A673 (cell line): ENCODE measurements around the gene CPAMD8. TPM values are rescaled to one million over a fixed set of nuclear protein-coding genes. Genes with fewer than 3 reads are reported as not detected.

Experiments used
- BruUV-seq: library from RNA; stranded (reverse); fragments of 400-500 nt; replicated peaks from 2 replicates; lab custom pipeline; 2021; lab: Mats Ljungman, UMichigan
- CTCF ChIA-PET: fragments of 300-600 bp; sonication (Branson Sonifier 250); formaldehyde crosslinking; loops from one replicate; lab custom pipeline; 2022; ENCODE audit warnings: antibody characterized with exemption; lab: Charles Lee
- POLR2A ChIA-PET: fragments of 300-600 bp; sonication (Branson Sonifier 250); formaldehyde crosslinking; loops from one replicate; lab custom pipeline; 2022; ENCODE audit warnings: antibody characterized with exemption; ENCODE audit not compliant: low non-redundant PET; lab: Charles Lee
- DNase-seq: peaks from one replicate; pipeline ENCODE4 v3.0.0-alpha.2; 2015; ENCODE audit warnings: low spot score
- H3K27ac ChIP-seq: fragments of 200-600 bp; sonication (generic); 2 replicates; pipeline ENCODE4 v1.5.1; 2016; ENCODE audit warnings: mixed run types, low read depth, mild to moderate bottlenecking, mixed read lengths, antibody characterized with exemption, low read length; ENCODE audit not compliant: poor library complexity, severe bottlenecking
- H3K27me3 ChIP-seq: fragments of 200-600 bp; sonication (generic); replicated peaks from 2 replicates; pipeline ENCODE4 v1.6.1; 2017; ENCODE audit warnings: mixed run types, low read depth, mild to moderate bottlenecking, mixed read lengths, antibody characterized with exemption, low read length; ENCODE audit not compliant: insufficient read depth, poor library complexity
- H3K36me3 ChIP-seq: fragments of 200-600 bp; sonication (generic); 2 replicates; pipeline ENCODE4 v1.6.1; 2016; ENCODE audit warnings: mixed run types, mild to moderate bottlenecking, mixed read lengths, antibody characterized with exemption, low read length; ENCODE audit not compliant: insufficient read depth, poor library complexity, severe bottlenecking
- H3K4me1 ChIP-seq: fragments of 200-600 bp; sonication (generic); 2 replicates; pipeline ENCODE4 v1.6.1; 2017; ENCODE audit warnings: mixed run types, mild to moderate bottlenecking, mixed read lengths, antibody characterized with exemption, low read length; ENCODE audit not compliant: insufficient read depth, poor library complexity, severe bottlenecking
- H3K4me3 ChIP-seq: fragments of 200-600 bp; sonication (generic); 2 replicates; pipeline ENCODE4 v1.5.1; 2016; ENCODE audit warnings: low read depth, mixed run types, mild to moderate bottlenecking, mixed read lengths, low read length; ENCODE audit not compliant: poor library complexity, severe bottlenecking
- H3K9me3 ChIP-seq: fragments of 200-600 bp; sonication (generic); 2 replicates; pipeline ENCODE4 v1.6.1; 2016; ENCODE audit warnings: mixed run types, low read depth, mild to moderate bottlenecking, mixed read lengths, antibody characterized with exemption, low read length; ENCODE audit not compliant: poor library complexity, severe bottlenecking
- EZH2 ChIP-seq: fragments of 200-600 bp; sonication (generic); IDR thresholded peaks from 2 replicates; pipeline ENCODE4 v1.6.1; 2017; ENCODE audit warnings: borderline replicate concordance, low read depth, mild to moderate bottlenecking, mixed read lengths, antibody characterized with exemption, low read length; ENCODE audit not compliant: poor library complexity, severe bottlenecking
- intact Hi-C: fragments of 100-400 bp; cut with micrococcal nuclease; formaldehyde crosslinking; loops from one replicate; pipeline ENCODE4 v1.10.0; 2022; ENCODE audit not compliant: unreplicated experiment
- total RNA-seq: library from RNA; stranded (reverse); gene quantifications from 2 replicates; pipeline ENCODE4 v1.2.3, GENCODE V29; 2021
- TF ChIP-seq, protein P1 (sequence below): fragments of 300-800, 200-600 bp; sonication (generic); conservative IDR thresholded peaks from 2 replicates; pipeline ENCODE4 v1.5.1; 2017; ENCODE audit warnings: low read depth, mild to moderate bottlenecking, antibody characterized with exemption, low read length, moderate library complexity, mixed read lengths

Gene CPAMD8
- total RNA-seq, 1 experiment from 2014 or later, result 0.82 TPM

GRCh38 chr19:16978839-16979802 is 47.5 kb downstream of the CPAMD8 start:
- no peaks in the 10 kb centered on the region for H3K36me3 ChIP-seq
- intact Hi-C loops, result no loop called here
- no peaks in the 10 kb centered on the region for H3K27me3 ChIP-seq
- no TSS peak for BruUV-seq
- no peaks in the 10 kb centered on the region for H3K4me1 ChIP-seq
- TF ChIP-seq, protein P1, sequence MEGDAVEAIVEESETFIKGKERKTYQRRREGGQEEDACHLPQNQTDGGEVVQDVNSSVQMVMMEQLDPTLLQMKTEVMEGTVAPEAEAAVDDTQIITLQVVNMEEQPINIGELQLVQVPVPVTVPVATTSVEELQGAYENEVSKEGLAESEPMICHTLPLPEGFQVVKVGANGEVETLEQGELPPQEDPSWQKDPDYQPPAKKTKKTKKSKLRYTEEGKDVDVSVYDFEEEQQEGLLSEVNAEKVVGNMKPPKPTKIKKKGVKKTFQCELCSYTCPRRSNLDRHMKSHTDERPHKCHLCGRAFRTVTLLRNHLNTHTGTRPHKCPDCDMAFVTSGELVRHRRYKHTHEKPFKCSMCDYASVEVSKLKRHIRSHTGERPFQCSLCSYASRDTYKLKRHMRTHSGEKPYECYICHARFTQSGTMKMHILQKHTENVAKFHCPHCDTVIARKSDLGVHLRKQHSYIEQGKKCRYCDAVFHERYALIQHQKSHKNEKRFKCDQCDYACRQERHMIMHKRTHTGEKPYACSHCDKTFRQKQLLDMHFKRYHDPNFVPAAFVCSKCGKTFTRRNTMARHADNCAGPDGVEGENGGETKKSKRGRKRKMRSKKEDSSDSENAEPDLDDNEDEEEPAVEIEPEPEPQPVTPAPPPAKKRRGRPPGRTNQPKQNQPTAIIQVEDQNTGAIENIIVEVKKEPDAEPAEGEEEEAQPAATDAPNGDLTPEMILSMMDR, result no peak
- no peak for TF ChIP-seq EZH2
- no peaks in the 10 kb centered on the region for H3K9me3 ChIP-seq
- DNase-seq, result no peak
- no peak overlapping the region for H3K27ac ChIP-seq
- ChIA-PET POLR2A (no interaction called here), CTCF (no interaction called here)
- no peak overlapping the region for H3K4me3 ChIP-seq

GRCh38 chr19:16978156-16978555 is 48.5 kb downstream of the CPAMD8 start:
- H3K36me3 ChIP-seq, result no peaks in the 10 kb centered on the region
- no peak for TF ChIP-seq EZH2
- TF ChIP-seq, protein P1, result no peak
- ChIA-PET CTCF (no interaction called here), POLR2A (no interaction called here)
- H3K4me1 ChIP-seq, result no peaks in the 10 kb centered on the region
- no peaks in the 10 kb centered on the region for H3K9me3 ChIP-seq
- no peaks in the 10 kb centered on the region for H3K27me3 ChIP-seq
- DNase-seq, result no peak
- BruUV-seq, result no TSS peak
- intact Hi-C loops, result no loop called here
- no peak overlapping the region for H3K4me3 ChIP-seq
- no peak overlapping the region for H3K27ac ChIP-seq

DNA sequence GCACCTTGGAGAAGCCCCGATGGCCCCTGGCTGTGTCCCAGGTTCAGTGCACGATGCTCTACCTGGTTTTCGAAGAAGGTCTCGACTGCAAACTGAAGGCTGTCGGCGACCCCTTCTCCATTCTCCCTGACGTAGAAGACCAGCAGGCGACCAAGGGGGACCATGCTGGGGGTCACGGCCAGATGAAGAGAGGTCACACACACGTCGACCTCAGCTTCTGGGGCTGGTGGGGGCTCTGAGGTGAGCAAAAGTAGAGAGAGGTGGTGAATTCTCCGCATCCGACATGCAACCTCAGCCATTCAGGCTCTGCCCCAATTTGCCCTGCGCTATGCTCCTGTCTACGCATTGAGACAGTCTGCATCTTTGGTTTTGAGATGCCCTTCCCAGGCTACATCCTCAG is 49.3 kb downstream of the CPAMD8 start:
- CTCF ChIA-PET, result no interaction called here
- intact Hi-C loops, result no loop called here
- POLR2A ChIA-PET, result no interaction called here

More for the DNA sequence above, 49.3 kb downstream of the CPAMD8 start:
- Histone ChIP-seq H3K27me3 (no peaks in the 10 kb centered on the region), H3K4me3 (no peak overlapping the region), H3K27ac (no peak overlapping the region), H3K9me3 (no peaks in the 10 kb centered on the region), H3K36me3 (no peaks in the 10 kb centered on the region), H3K4me1 (no peaks in the 10 kb centered on the region)
- DNase-seq, result no peak
- TF ChIP-seq, protein P1, result no peak
- no peak for TF ChIP-seq EZH2
- BruUV-seq, result no TSS peak
